Natural killer cell (primary cell): Measurements from ENCODE around the gene FCHO2. TPM values are rescaled to one million over a fixed set of nuclear protein-coding genes. Genes with fewer than 3 reads are reported as not detected.

Experiments
- ATAC-seq, 3 donors: fragments of 150-1000 bp in 2 of 3; fragments of 200-7000 bp in 1 of 3; cut with Tn5 transposase; 1 replicate in 1 of 3; 2 replicates in 2 of 3; pipeline ENCODE4 v1.10.0; 2021; ENCODE audit warnings: mild to moderate bottlenecking in 2 of 3, moderate library complexity in 2 of 3
- DNase-seq, 2 donors: peaks; one replicate each; pipeline versions ENCODE4 v3.0.0 to v3.0.0-alpha.2; 2013 to 2021; ENCODE audit warnings: mixed read lengths in 1 of 2
- H3K27ac ChIP-seq: one replicate; pipeline ENCODE4 v1.5.1; 2013; ENCODE audit warnings: mild to moderate bottlenecking, low read length
- H3K27me3 ChIP-seq: one replicate; pipeline ENCODE4 v1.6.1; 2013; ENCODE audit warnings: low read length; ENCODE audit not compliant: control insufficient read depth, insufficient read depth
- H3K36me3 ChIP-seq: one replicate; pipeline ENCODE4 v1.6.1; 2013; ENCODE audit warnings: low read length; ENCODE audit not compliant: control insufficient read depth, insufficient read depth
- H3K4me1 ChIP-seq: one replicate; pipeline ENCODE4 v1.6.1; 2013; ENCODE audit warnings: low read length; ENCODE audit not compliant: control insufficient read depth, insufficient read depth
- H3K4me3 ChIP-seq: one replicate; pipeline ENCODE4 v1.5.1; 2013; ENCODE audit warnings: low read length
- H3K9me3 ChIP-seq: one replicate; pipeline ENCODE4 v1.6.1; 2013; ENCODE audit warnings: low read length; ENCODE audit not compliant: control insufficient read depth, insufficient read depth
- H3K27ac Mint-ChIP-seq, 2 donors: one replicate each; pipeline ENCODE4 v1.8.0; 2022; ENCODE audit warnings: mild to moderate bottlenecking in 2 of 2, mixed read lengths in 2 of 2, moderate library complexity in 1 of 2
- H3K27me3 Mint-ChIP-seq, 2 donors: one replicate each; pipeline ENCODE4 v1.8.0; 2022; ENCODE audit warnings: low read depth in 2 of 2, mixed read lengths in 2 of 2
- H3K36me3 Mint-ChIP-seq: one replicate; pipeline ENCODE4 v1.8.0; 2022; ENCODE audit warnings: mixed read lengths
- H3K4me1 Mint-ChIP-seq, 2 donors: one replicate each; pipeline ENCODE4 v1.8.0; 2022; ENCODE audit warnings: mixed read lengths in 2 of 2
- H3K4me3 Mint-ChIP-seq: one replicate; pipeline ENCODE4 v1.8.0; 2022; ENCODE audit warnings: mild to moderate bottlenecking, moderate library complexity, mixed read lengths
- H3K9me3 Mint-ChIP-seq, 2 donors: one replicate each; pipeline ENCODE4 v1.8.0; 2022; ENCODE audit warnings: mixed read lengths in 2 of 2
- WGBS: methylation state at CpG from one replicate; pipeline ENCODE4 v1.1.7; 2013; ENCODE audit warnings: missing lambda C conversion rate; ENCODE audit not compliant: insufficient coverage; 5-methylcytosine and 5-hydroxymethylcytosine counted together
- intact Hi-C: fragments of 100-400 bp; cut with micrococcal nuclease; formaldehyde crosslinking; loops from one replicate; pipeline ENCODE4 v1.14.2; 2022
- total RNA-seq, 4 donors: library from RNA; stranded (reverse); fragments of 120-200 nt in 1 of 4; gene quantifications; one replicate each; pipeline versions ENCODE4 v1.2.3 to v1.2.4, GENCODE V29; 2013 to 2022
- TF ChIP-seq, protein P1 (sequence below): fragments of 200-600 bp; IDR thresholded peaks from one replicate; pipeline ENCODE4 v1.8.0; 2022; ENCODE audit warnings: antibody characterized with exemption

Gene FCHO2
- total RNA-seq, 3 donors from 2014 or later (not counting 1 experiment from before 2014, with no cell fraction given): 18.5 to 23.4 (median 22.7) TPM

DNA sequence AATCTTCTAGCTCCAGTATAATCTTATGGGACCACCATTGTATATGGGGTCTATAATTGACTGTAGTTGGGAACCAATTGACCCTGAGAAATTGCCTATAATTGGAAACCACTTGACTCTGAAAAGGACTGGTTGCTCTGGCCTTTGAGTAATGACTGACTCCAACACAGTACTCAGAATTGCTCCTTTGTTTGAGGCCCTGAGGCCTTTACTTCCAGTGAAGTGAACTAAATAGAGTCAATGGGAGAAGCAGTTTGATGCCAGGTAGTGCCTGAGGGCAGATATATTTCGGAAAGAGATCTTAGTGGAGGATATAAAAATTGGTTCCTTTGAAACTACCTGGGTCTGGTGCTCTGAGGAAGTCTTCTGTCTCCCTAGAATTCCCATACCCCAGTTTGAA is 148.5 kb downstream of the FCHO2 start:
- H3K27ac Mint-ChIP-seq: no peak overlapping the region
- Histone ChIP-seq H3K36me3 (no peaks in the 10 kb centered on the region), H3K4me3 (no peak overlapping the region), H3K27ac (no peak overlapping the region), H3K4me1 (no peaks in the 10 kb centered on the region), H3K27me3 (peaks cover 5% of the 10 kb centered on the region), H3K9me3 (no peaks in the 10 kb centered on the region)
- DNase-seq: no peak
- TF ChIP-seq, protein P1, sequence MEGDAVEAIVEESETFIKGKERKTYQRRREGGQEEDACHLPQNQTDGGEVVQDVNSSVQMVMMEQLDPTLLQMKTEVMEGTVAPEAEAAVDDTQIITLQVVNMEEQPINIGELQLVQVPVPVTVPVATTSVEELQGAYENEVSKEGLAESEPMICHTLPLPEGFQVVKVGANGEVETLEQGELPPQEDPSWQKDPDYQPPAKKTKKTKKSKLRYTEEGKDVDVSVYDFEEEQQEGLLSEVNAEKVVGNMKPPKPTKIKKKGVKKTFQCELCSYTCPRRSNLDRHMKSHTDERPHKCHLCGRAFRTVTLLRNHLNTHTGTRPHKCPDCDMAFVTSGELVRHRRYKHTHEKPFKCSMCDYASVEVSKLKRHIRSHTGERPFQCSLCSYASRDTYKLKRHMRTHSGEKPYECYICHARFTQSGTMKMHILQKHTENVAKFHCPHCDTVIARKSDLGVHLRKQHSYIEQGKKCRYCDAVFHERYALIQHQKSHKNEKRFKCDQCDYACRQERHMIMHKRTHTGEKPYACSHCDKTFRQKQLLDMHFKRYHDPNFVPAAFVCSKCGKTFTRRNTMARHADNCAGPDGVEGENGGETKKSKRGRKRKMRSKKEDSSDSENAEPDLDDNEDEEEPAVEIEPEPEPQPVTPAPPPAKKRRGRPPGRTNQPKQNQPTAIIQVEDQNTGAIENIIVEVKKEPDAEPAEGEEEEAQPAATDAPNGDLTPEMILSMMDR: no peak
- H3K27me3 Mint-ChIP-seq: peaks cover 11 to 16% of the 10 kb centered on the region in 2 donors
- H3K4me3 Mint-ChIP-seq: no peak overlapping the region
- H3K36me3 Mint-ChIP-seq: no peaks in the 10 kb centered on the region
- intact Hi-C loops: no loop called here
- WGBS: 100% methylated on average over 1 of the region's 1 CpG
- H3K9me3 Mint-ChIP-seq: no peaks in the 10 kb centered on the region
- H3K4me1 Mint-ChIP-seq: no peaks in the 10 kb centered on the region
- no peak for ATAC-seq

DNA sequence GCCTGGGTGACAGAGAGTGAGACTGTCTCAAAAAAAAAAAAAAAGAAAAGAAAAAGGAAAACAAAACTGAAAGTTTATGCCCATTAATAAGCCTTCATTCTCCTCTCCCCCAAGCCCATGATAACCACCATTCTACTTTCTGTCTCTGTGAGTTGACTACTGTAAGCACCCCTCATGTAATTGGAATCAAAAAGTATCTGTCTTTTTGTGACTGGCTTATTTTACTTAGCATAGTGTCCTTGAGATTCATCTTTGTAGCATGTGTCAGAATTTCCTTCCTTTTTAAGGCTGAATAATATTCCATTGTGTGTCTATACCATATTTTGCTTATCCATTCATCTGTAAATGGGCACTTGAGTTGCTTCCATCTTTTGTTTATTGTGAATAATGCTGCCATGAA is 150.5 kb downstream of the FCHO2 start:
- DNase-seq (no peak), ATAC-seq (no peak)
- no peaks in the 10 kb centered on the region for H3K36me3 Mint-ChIP-seq
- no peaks in the 10 kb centered on the region for H3K9me3 ChIP-seq
- H3K36me3 ChIP-seq: no peaks in the 10 kb centered on the region
- H3K4me1 ChIP-seq: no peaks in the 10 kb centered on the region
- H3K27ac Mint-ChIP-seq: no peak overlapping the region
- TF ChIP-seq, protein P1: no peak
- no peak overlapping the region for H3K4me3 ChIP-seq
- H3K27ac ChIP-seq: no peak overlapping the region
- H3K4me1 Mint-ChIP-seq: no peaks in the 10 kb centered on the region
- peaks cover 8% of the 10 kb centered on the region for H3K27me3 ChIP-seq
- H3K4me3 Mint-ChIP-seq: no peak overlapping the region
- intact Hi-C loops: no loop called here
- H3K9me3 Mint-ChIP-seq: no peaks in the 10 kb centered on the region
- peaks cover 26 to 36% of the 10 kb centered on the region in 2 donors for H3K27me3 Mint-ChIP-seq

DNA sequence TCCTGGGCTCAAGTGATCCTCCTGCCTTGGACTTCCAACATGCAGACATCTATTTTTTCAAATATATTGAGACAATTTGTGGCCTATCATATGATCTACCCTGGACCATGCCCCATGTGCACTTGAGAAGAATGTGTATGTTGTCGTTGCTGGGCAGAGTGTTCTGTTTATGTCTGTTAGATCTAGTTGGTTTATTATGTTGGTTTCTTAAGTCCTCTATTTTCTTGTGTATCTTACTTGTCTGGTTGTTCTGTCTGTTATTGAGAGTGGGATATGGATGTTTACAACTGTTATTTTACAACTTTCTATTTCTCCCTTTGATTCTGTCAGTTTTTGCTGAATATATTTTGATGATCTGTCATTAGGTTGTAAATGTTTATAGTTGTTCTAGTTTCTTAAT is 154.3 kb downstream of the FCHO2 start:
- Histone ChIP-seq H3K27me3 (peaks cover 10% of the 10 kb centered on the region), H3K36me3 (no peaks in the 10 kb centered on the region), H3K4me3 (no peak overlapping the region), H3K4me1 (no peaks in the 10 kb centered on the region), H3K9me3 (no peaks in the 10 kb centered on the region), H3K27ac (no peak overlapping the region)
- ATAC-seq (no peak), DNase-seq (no peak)
- H3K27me3 Mint-ChIP-seq: peaks cover 30 to 52% of the 10 kb centered on the region in 2 donors
- no peak overlapping the region for H3K27ac Mint-ChIP-seq
- TF ChIP-seq, protein P1: no peak
- H3K4me1 Mint-ChIP-seq: peaks cover 0 to 4% of the 10 kb centered on the region in 2 donors
- H3K36me3 Mint-ChIP-seq: no peaks in the 10 kb centered on the region
- intact Hi-C loops: no loop called here
- H3K9me3 Mint-ChIP-seq: no peaks in the 10 kb centered on the region
- WGBS: 92% methylated on average over 1 of the region's 1 CpG
- H3K4me3 Mint-ChIP-seq: no peak overlapping the region

DNA sequence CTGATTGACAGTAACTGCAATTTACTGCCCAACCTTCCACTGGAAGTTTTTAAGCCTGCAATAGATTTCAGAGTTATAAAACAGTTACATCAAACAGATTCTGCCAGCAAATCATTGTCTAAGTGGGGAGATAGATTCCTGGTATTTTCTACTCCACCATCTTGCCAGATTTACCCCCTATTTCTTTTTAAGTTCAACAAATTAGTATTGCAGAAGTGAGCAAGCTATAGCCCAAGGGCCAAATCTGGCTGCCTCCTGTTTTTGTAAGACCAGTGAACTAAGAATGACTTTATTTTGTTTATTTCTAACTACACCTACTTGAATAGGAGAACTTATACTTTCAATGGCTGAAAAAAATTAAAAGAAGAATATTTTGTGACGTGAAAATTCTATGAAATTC is 155.7 kb downstream of the FCHO2 start:
- peaks cover 0 to 4% of the 10 kb centered on the region in 2 donors for H3K4me1 Mint-ChIP-seq
- no peak overlapping the region for H3K4me3 Mint-ChIP-seq
- no peak overlapping the region for H3K27ac ChIP-seq
- no peaks in the 10 kb centered on the region for H3K4me1 ChIP-seq
- no peak overlapping the region for H3K27ac Mint-ChIP-seq
- peaks cover 30 to 55% of the 10 kb centered on the region in 2 donors for H3K27me3 Mint-ChIP-seq
- intact Hi-C loops: no loop called here
- 60% methylated on average over 1 of the region's 1 CpG for WGBS
- H3K9me3 Mint-ChIP-seq: no peaks in the 10 kb centered on the region
- no peak overlapping the region for H3K4me3 ChIP-seq
- no peak for DNase-seq
- ATAC-seq: no peak
- H3K36me3 Mint-ChIP-seq: no peaks in the 10 kb centered on the region
- H3K9me3 ChIP-seq: no peaks in the 10 kb centered on the region
- H3K36me3 ChIP-seq: no peaks in the 10 kb centered on the region
- H3K27me3 ChIP-seq: peaks cover 13% of the 10 kb centered on the region
- TF ChIP-seq, protein P1: no peak
